Stimulated activated CD4-positive, alpha-beta T cell treated with anti-CD3 and anti-CD28 coated beads, Interleukin-15, amount 100 ng/mL, for 1 hour (primary cell): ENCODE results near the gene FOXD1.
"Not testable (repeated sequence)": the region's sequence is repeated elsewhere in the genome, so short reads cannot be mapped to it uniquely, and the experiment has no call there.

ENCODE experiments used
- DNase-seq, 2 donors: peaks; one replicate each; pipeline ENCODE4 v3.0.0-alpha.2; 2020; ENCODE audit warnings: low read depth in 1 of 2, low spot score in 1 of 2

The FOXD1 gene

GRCh38 chr5:73418244-73418691 is 30.3 kb downstream of the FOXD1 start:
- DNase-seq, result no peak

GRCh38 chr5:73417303-73418034 is 31.1 kb downstream of the FOXD1 start:
- DNase-seq, result no peak

DNA sequence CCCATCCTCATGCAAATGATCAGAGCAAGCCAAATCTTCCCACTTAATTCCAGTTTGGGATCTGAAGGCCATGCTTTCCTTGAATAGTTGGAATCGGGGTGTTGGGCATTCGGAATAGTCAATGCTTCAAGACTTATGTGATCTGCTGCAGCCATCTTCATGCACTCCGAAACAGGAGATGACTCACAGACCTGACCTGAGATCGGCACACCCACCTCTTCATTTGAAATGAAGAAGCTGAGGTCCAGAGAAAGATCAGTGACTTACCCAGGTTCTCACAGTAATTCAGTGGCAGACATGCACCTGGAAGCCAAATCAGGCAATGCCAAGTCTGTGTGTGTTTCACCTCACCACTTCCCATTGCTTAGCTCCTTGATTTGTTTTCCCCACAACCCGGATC is 33.0 kb downstream of the FOXD1 start:
- no peak for DNase-seq

GRCh38 chr5:73415171-73415570 is 33.4 kb downstream of the FOXD1 start:
- no peak for DNase-seq

DNA sequence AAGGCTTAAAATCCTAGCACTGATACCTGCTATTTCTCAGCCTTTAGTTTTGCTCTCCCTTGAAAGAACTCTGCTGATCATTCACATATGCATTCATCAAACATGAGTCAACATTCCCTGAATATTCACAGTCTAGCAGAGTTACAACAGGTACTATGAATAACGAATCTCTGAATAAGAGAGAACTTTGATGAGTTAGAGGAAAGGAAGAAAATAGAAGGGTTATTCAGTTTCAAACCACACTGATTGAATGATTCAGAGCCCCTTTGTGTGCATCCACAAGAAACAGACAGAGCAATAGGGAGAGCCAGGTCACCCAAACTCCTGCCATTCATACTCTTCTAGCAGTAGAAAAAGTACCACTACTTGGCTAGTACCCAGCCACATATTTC is 36.0 kb downstream of the FOXD1 start:
- DNase-seq, result no peak

- DNase-seq, result no peak
Observed at GRCh38 chr5:73411936-73412596, 36.5 kb downstream of the FOXD1 start.

DNA sequence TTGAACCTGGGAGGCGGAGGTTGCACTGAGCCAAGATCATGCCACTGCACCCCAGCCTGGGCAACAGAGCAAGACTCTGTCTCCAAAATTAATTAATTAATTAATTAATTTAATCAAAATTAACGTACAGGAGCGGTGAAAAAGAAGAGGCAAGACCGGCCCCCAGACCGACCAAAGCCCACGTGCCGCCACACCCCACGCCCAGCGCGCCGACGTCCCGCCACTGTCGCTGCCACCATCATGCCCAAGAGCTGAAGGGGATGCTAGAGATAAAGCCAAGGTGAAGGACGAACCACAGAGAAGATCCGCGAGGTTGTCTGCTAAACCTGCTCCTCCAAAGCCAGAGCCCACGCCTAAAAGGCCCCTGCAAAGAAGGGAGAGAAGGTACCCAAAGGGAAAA is 38.6 kb downstream of the FOXD1 start:
- not testable (repeated sequence) for DNase-seq

- DNase-seq, result no peak
Observed at GRCh38 chr5:73405691-73406090, 42.9 kb downstream of the FOXD1 start.

- DNase-seq, result no peak
Observed at GRCh38 chr5:73399775-73400174, 48.8 kb downstream of the FOXD1 start.
